Subcutaneous adipose tissue (tissue), 4 donors: ENCODE results near the gene CNPY3. TPM values are rescaled to one million over a fixed set of nuclear protein-coding genes. Genes with fewer than 3 reads are reported as not detected.

Source experiments
- CTCF ChIP-seq: fragments of 450-650 bp; IDR thresholded peaks from one replicate; pipeline ENCODE4 v1.5.1; 2016; ENCODE audit warnings: low read depth, mild to moderate bottlenecking, control low read depth, antibody characterized with exemption, moderate library complexity
- total RNA-seq, 4 donors: library from RNA; depleted of rRNA; stranded (reverse); fragments of >200 nt; gene quantifications; one replicate each; pipeline ENCODE4 v1.1.0, GENCODE V29; 2016

CNPY3 gene
- total RNA-seq, 4 donors from 2014 or later = 15.0 to 48.3 (median 26.1) TPM

GRCh38 chr6:42984924-42985475 lies 55.7 kb downstream of the CNPY3 start:
- no peak for TF ChIP-seq CTCF

- TF ChIP-seq CTCF = no peak
Measured at GRCh38 chr6:42987533-42988451, 58.5 kb downstream of the CNPY3 start.

- no peak for TF ChIP-seq CTCF
Measured at GRCh38 chr6:42988486-42989020, 59.3 kb downstream of the CNPY3 start.

Other genes starting within 250 kb of the CNPY3 start
- under 1 TPM; 0.16 to 0.57 (median 0.39) TPM for gene PRPH2, start 206.9 kb upstream of the CNPY3 start, total RNA-seq
- gene TBCC, start 183.4 kb upstream of the CNPY3 start, total RNA-seq = 10 to 100 TPM in 3 of 4 donors, 1 to 10 TPM in 1; 9.0 to 24.7 (median 20.4) TPM
- gene BICRAL, start 147.4 kb upstream of the CNPY3 start, total RNA-seq = 10 to 100 TPM; 15.8 to 22.8 (median 16.9) TPM
- 100 to 1,000 TPM in 1 of 4 donors, 10 to 100 TPM in 3; 85.5 to 106 (median 91.2) TPM for gene RPL7L1, start 49.9 kb upstream of the CNPY3 start, total RNA-seq
- gene PTCRA, start 13.4 kb upstream of the CNPY3 start, total RNA-seq = 1 to 10 TPM in 1 of 4 donors, not detected in 3; 1.5 TPM
- gene GNMT, start 31.3 kb downstream of the CNPY3 start, total RNA-seq = under 1 TPM in 1 of 4 donors, not detected in 3; 0.44 TPM
- 10 to 100 TPM in 3 of 4 donors, 1 to 10 TPM in 1; 6.0 to 30.9 (median 14.0) TPM for gene PEX6, start 49.7 kb downstream of the CNPY3 start, total RNA-seq
- 10 to 100 TPM; 26.7 to 43.1 (median 34.7) TPM for gene PPP2R5D, start 55.1 kb downstream of the CNPY3 start, total RNA-seq
- gene MEA1, start 84.5 kb downstream of the CNPY3 start, total RNA-seq = 10 to 100 TPM; 46.3 to 57.8 (median 52.0) TPM
- 10 to 100 TPM; 39.1 to 77.3 (median 64.0) TPM for gene KLHDC3, start 84.8 kb downstream of the CNPY3 start, total RNA-seq
- gene RRP36, start 92.1 kb downstream of the CNPY3 start, total RNA-seq = 10 to 100 TPM; 42.7 to 63.9 (median 55.4) TPM
- gene CUL7, start 124.4 kb downstream of the CNPY3 start, total RNA-seq = 10 to 100 TPM in 3 of 4 donors, 1 to 10 TPM in 1; 7.2 to 25.6 (median 14.5) TPM
- gene MRPL2, start 130.0 kb downstream of the CNPY3 start, total RNA-seq = 10 to 100 TPM; 10.4 to 19.8 (median 16.6) TPM
- gene KLC4, start 130.2 kb downstream of the CNPY3 start, total RNA-seq = 10 to 100 TPM; 10.9 to 24.7 (median 21.9) TPM
- 10 to 100 TPM in 1 of 4 donors, 1 to 10 TPM in 3; 1.8 to 11.4 (median 3.6) TPM for gene PTK7, start 146.8 kb downstream of the CNPY3 start, total RNA-seq
- 10 to 100 TPM in 2 of 4 donors, 1 to 10 TPM in 2; 8.5 to 22.8 (median 10.6) TPM for gene SRF, start 241.8 kb downstream of the CNPY3 start, total RNA-seq